Measurements from ENCODE around the gene FAM174A. TPM values are rescaled to one million over a fixed set of nuclear protein-coding genes. Genes with fewer than 3 reads are reported as not detected.

Gene FAM174A
- 13.2 and 18.6 TPM in 2 replicates for polyA plus RNA-seq (2014; cell fraction: cytosol; rRNA removed)
- polyA plus RNA-seq (2014; cell fraction: nucleus; rRNA removed): 7.8 and 14.8 TPM in 2 replicates

GRCh38 chr5:100535060-100536005 lies at the start of gene FAM174A:
TSS of gene FAM174A (plus strand) at chr5:100535374. CDS start at chr5:100535531, 157 bp downstream.
- DNase-seq (ENCODE audit: low spot score): peak; percentile 97

- no peak for DNase-seq (ENCODE audit: low spot score)
Measured at GRCh38 chr5:100493996-100494395, 41.2 kb upstream of the FAM174A start.

DNA sequence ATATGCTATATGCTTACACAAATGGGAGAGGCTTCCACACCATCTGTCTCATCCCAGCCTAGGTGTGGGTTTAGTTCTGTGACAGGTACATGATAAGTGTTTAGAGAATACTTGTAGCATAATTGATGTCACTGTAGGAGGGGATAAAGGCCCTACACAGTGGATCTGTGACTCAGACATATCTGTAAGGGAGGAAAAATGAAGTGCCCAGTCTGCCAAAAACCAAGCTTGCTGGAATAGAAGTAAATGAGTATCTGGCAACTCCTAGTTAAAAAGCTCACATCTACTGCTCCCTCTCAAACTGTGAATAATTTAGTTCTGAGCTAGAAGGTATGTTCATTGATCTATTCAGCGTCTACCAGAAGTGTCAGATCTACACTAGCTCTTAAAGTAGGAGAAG lies 38.9 kb upstream of the FAM174A start:
- no peak for DNase-seq (ENCODE audit: low spot score)

- DNase-seq (ENCODE audit: low spot score): peak; percentile 12
Measured at GRCh38 chr5:100502684-100503083, 32.5 kb upstream of the FAM174A start.

- DNase-seq (ENCODE audit: low spot score): no peak
Measured at GRCh38 chr5:100505984-100506670, 29.0 kb upstream of the FAM174A start.

DNA sequence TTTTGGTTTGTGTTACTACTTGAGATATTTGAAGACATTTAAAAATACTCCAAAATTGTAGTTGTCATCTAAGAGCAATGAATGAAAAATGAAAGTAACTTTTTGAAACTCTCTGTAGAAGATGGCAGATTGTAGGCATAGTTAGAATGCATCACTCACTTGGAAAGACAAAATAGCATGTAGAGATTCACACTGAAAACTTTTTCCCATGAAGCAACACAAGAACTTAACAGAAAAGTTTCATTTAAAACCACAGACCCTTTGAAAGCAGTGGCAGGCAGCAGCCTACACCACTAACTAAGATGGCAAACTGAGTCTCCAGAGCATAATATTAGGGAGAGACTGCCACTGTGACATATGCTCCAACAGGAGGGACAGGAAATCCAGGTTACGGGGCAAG lies 18.9 kb upstream of the FAM174A start:
- DNase-seq (ENCODE audit: low spot score): no peak

DNA sequence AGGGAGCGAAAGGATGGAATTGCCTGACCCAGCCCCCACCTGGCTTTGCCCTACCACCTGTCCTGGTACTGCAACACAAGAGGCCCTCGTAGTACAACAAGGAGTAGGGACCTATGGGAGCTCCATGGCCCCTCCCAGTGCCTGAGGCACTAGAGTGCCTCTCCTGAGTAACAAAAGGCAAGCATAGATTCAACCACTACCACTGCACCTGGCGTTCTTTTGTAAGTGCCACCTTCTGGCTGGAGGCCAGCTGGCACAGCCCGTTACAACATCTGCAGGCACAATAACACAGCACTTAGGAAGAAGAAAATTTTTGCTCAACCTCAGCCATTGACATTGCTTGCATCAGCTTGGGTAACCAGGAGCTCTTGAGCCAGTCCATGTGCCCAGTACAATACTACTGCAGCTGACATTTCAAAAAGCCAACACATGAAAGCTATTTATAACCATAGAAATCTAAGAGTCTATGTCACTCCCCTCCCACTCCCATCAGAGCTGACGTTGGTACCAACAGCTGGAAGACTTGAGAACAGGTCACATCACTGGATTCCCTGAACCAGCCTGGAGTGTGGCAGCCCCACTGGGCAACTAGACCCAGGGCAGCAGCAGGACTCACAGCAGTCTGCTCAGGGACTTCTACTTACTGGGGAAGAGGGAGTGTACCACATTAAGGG lies 17.7 kb upstream of the FAM174A start:
- no peak for DNase-seq (ENCODE audit: low spot score)

- no peak for DNase-seq (ENCODE audit: low spot score)
Measured at GRCh38 chr5:100518377-100518776, 16.8 kb upstream of the FAM174A start.

- no peak for DNase-seq (ENCODE audit: low spot score)
Measured at GRCh38 chr5:100519075-100519474, 16.1 kb upstream of the FAM174A start.

- DNase-seq (ENCODE audit: low spot score): no peak
Measured at GRCh38 chr5:100520348-100520747, 14.8 kb upstream of the FAM174A start.

DNA sequence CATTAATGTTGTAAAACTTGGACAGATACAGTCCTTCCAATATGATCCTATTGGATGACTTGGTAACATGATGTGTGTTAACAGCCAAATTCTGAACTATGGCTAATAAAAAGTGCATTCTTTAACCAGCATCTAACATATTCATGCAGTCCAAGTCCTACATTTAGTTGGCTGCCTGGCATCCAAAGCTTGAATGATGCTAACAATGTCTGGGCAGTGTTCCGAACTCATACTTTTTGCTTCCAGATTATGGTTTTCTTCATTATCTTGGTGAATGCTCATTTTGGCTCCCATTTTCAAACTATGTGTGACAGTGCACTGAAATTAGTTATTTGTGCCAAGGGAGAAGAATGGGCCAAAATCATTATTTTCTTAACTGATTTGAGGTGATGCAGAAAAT lies 2.8 kb downstream of the FAM174A start:
- DNase-seq (ENCODE audit: low spot score): no peak

- DNase-seq (ENCODE audit: low spot score): no peak
Measured at GRCh38 chr5:100539519-100539918, 4.3 kb downstream of the FAM174A start.

DNA sequence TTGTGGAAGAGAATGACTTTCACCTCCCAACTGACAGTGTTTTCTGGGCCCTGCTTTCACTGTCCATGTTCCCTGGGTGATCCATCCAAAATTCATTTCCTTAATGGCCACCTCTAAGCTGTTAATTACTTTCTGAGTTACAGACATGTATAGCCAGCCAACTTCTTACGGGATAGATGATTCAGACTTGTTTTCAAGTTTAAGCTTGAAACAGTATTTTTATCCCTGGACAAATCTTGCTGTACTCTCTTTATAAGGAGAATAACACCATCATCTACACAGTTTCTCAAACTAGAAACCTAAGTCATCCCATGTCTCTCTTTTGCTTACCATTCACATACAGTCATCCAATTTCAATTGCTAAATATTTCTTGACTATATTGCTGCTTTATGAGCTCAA lies 6.9 kb downstream of the FAM174A start:
- no peak for DNase-seq (ENCODE audit: low spot score)

- no peak for DNase-seq (ENCODE audit: low spot score)
Measured at GRCh38 chr5:100546001-100546400, 10.8 kb downstream of the FAM174A start.

DNA sequence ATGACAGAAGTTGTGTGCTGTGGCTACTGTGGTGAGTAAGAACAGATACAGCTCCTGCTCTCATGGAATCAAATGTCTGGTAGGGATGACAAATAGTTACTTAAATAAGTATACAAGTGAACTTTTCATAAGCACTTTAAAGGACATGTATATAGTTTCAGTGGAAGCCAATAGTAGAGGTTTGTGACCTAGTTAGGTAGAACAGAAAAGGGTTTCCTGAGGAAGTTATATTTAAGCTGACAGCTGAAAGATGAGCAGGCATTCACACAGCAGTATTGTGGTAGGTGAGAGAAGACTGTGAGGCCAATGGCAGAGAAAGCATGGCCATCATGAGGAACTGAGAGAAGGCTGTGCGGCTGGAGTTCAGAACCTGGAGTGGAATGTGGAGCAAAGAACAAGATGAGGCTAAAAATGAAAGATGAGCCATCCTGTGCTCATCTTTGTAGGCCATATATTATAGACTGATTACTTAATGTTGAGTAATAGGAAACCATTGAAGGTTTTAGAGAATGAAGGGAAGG lies 15.4 kb downstream of the FAM174A start:
- DNase-seq (ENCODE audit: low spot score): no peak

DNA sequence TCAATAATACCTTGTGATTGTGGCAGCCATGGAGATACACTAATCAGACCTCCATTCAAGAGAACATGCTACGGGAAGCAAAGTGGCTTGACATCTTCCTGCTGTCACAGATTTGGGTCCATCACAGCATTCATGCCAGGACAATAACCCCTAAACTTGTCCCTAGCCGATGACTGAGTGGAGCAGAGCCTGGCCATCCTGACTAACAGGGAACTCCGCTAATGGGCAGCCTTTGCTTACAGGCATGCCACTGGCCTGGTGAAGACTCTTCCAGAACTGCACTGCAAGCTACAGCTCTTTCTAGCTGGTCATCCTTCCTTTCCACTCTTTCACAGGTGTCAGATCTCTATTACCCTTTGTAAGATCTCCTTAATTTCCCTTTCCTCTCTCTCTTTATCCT lies 16.0 kb downstream of the FAM174A start:
- no peak for DNase-seq (ENCODE audit: low spot score)

- DNase-seq (ENCODE audit: low spot score): no peak
Measured at GRCh38 chr5:100553209-100553608, 18.0 kb downstream of the FAM174A start.

GRCh38 chr5:100560860-100561259 lies 25.7 kb downstream of the FAM174A start:
- DNase-seq (ENCODE audit: low spot score): no peak

DNA sequence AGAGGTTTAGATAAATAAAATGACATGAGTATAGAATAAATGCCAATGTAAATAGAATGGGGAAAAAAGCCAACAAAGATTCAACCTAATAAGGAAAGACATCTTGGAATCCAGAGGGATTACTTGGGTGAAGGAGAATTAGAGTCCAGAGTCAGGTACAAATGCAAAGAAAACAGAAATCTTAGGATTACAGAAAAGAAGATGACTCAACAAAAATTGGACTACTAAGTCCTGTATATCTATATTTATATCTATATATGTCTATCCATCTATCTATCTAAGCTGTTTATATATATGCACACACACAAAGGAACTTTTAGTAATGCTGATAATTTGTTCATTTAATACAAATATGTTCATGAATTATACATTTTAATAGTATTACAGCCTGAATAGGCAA lies 27.6 kb downstream of the FAM174A start:
- no peak for DNase-seq (ENCODE audit: low spot score)

GRCh38 chr5:100566382-100567141 lies 31.4 kb downstream of the FAM174A start:
- DNase-seq (ENCODE audit: low spot score): no peak

- DNase-seq (ENCODE audit: low spot score): no peak
Measured at GRCh38 chr5:100574716-100575115, 39.5 kb downstream of the FAM174A start.
